ENCODE results near the gene PLEKHF1.

DNA sequence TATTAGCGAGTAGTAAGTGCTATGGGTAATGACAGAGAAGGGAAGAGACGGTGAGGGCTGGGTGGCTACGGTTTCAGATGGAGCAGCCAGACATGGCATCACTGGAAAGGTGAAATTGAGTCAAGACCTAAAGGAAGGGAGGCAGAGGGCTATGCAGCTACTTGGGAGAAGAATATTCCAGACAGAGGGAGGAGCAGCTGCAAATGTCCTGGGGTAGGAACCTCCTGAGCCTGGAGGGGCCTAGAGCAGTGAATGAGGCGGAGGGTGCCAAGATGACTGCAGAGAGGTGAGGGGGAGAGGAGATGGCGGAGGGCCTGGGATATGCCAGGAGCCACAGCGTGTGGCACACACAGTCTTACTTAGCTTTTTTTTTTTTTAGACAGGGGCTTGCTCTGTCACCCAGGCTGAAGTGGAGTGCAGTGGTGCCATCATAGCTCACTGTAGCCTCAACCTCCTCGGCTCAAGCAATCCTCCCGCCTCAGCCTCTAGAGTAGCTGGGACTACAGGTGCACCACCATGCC lies 21.1 kb downstream of the PLEKHF1 start:
- no peak for TF ChIP-seq CTCF (IDR thresholded peaks at IDR 0.05)
- no peak for TF ChIP-seq POLR2A (IDR thresholded peaks at IDR 0.05)
